Esophagus squamous epithelium (tissue), 5 donors: ENCODE measurements around the gene DYNLRB1. TPM values are rescaled to one million over a fixed set of nuclear protein-coding genes. Genes with fewer than 3 reads are reported as not detected.

Experiments
- DNase-seq: peaks from one replicate; lab custom pipeline; 2025; lab: John Stamatoyannopoulos, UW
- H3K27ac ChIP-seq, 4 donors: fragments of 200-600 bp; sonication (generic); one replicate each; pipeline ENCODE4 v1.5.1; 2016 to 2019; ENCODE audit warnings: mild to moderate bottlenecking in 1 of 4
- H3K27me3 ChIP-seq, 4 donors: fragments of 200-600 bp; sonication (generic); 1 replicate in 3 of 4; 2 replicates in 1 of 4; pipeline versions ENCODE4 v1.5.1 to v1.6.0; 2017 to 2021; ENCODE audit warnings: antibody characterized with exemption in 1 of 4
- H3K36me3 ChIP-seq, 3 donors: fragments of 200-600 bp; sonication (generic); one replicate each; pipeline ENCODE4 v1.5.1; 2016 to 2019
- H3K4me1 ChIP-seq, 3 donors: fragments of 200-600 bp; sonication (generic); one replicate each; pipeline ENCODE4 v1.5.1; 2017 to 2019
- H3K4me3 ChIP-seq, 4 donors: fragments of 200-600 bp; sonication (generic); 1 replicate in 3 of 4; 2 replicates in 1 of 4; pipeline ENCODE4 v1.5.1; 2016 to 2019; ENCODE audit warnings: mild to moderate bottlenecking in 2 of 4, moderate library complexity in 1 of 4
- H3K9me3 ChIP-seq, 3 donors: fragments of 200-600 bp; sonication (generic); one replicate each; pipeline ENCODE4 v1.5.1; 2016 to 2019
- CTCF ChIP-seq, 6 experiments: fragments of 450-650 bp in 4 of 6; fragments of 200-600 bp in 2 of 6; sonication (generic) in 2 of 6; IDR thresholded peaks; one replicate each; pipeline ENCODE4 v1.5.1; 2016 to 2019; ENCODE audit warnings: antibody characterized with exemption in 6 of 6, mild to moderate bottlenecking in 4 of 6, moderate library complexity in 4 of 6
- POLR2A ChIP-seq, 4 donors: fragments of 450-650 bp; IDR thresholded peaks; one replicate each; pipeline ENCODE4 v1.6.1; 2017; ENCODE audit warnings: antibody characterized with exemption in 4 of 4, mild to moderate bottlenecking in 4 of 4, moderate library complexity in 3 of 4
- WGBS, 2 donors: methylation state at CpG; one replicate each; pipeline ENCODE4 v1.1.5; 2018; 5-methylcytosine and 5-hydroxymethylcytosine counted together
- intact Hi-C: fragments of 100-400 bp; cut with DNase I; formaldehyde crosslinking; loops from one replicate; pipeline ENCODE4 v1.15.0; 2022
- total RNA-seq, 4 donors: library from RNA; depleted of rRNA; stranded (reverse); fragments of >200 nt; gene quantifications; one replicate each; pipeline ENCODE4 v1.1.0, GENCODE V29; 2016
- donor health status: DM: yes; HTN: yes; CAD: no.

Gene DYNLRB1
- total RNA-seq, 4 donors from 2014 or later: 77.9 to 108 (median 97.2) TPM

- Histone ChIP-seq H3K4me3 (no peak overlapping the region), H3K9me3 (no peaks in the 10 kb centered on the region), H3K27ac (peak overlapping the region in 2 of 4 donors; percentile 0 to 3), H3K27me3 (no peaks in the 10 kb centered on the region), H3K4me1 (peaks cover 6 to 30% (median 12%) of the 10 kb centered on the region in 3 donors), H3K36me3 (peaks cover 0 to 16% (median 0%) of the 10 kb centered on the region in 3 donors)
- TF ChIP-seq CTCF (IDR thresholded peaks at IDR 0.05): no peak
- TF ChIP-seq POLR2A (IDR thresholded peaks at IDR 0.05): no peak
- intact Hi-C loops: no loop called here
- DNase-seq: no peak
- 71 to 76% methylated on average over 10 of the region's 10 CpGs for WGBS, 2 donors
These were observed 45.4 kb downstream of the DYNLRB1 start for GRCh38 chr20:34561661-34562060.

GRCh38 chr20:34562641-34563040 is 46.4 kb downstream of the DYNLRB1 start:
- intact Hi-C loops: no loop called here
- WGBS, 2 donors: 54 to 65% methylated on average over 4 to 5 of the region's 5 CpGs
- Histone ChIP-seq H3K36me3 (peaks cover 0 to 26% (median 0%) of the 10 kb centered on the region in 3 donors), H3K9me3 (no peaks in the 10 kb centered on the region), H3K27ac (no peak overlapping the region), H3K27me3 (no peaks in the 10 kb centered on the region), H3K4me3 (no peak overlapping the region), H3K4me1 (peaks cover 4 to 24% (median 9%) of the 10 kb centered on the region in 3 donors)
- DNase-seq: no peak
- peak in 1 of 6 experiments; percentile 21 for TF ChIP-seq CTCF (IDR thresholded peaks at IDR 0.05)
- no peak for TF ChIP-seq POLR2A (IDR thresholded peaks at IDR 0.05)

GRCh38 chr20:34564833-34565232 is 48.6 kb downstream of the DYNLRB1 start:
- no peak overlapping the region for H3K27ac ChIP-seq
- intact Hi-C loops: no loop called here
- H3K27me3 ChIP-seq: no peaks in the 10 kb centered on the region
- no peak overlapping the region for H3K4me3 ChIP-seq
- TF ChIP-seq CTCF (IDR thresholded peaks at IDR 0.05) (no peak), POLR2A (IDR thresholded peaks at IDR 0.05) (no peak)
- peaks cover 0 to 3% (median 0%) of the 10 kb centered on the region in 3 donors for H3K4me1 ChIP-seq
- WGBS, 2 donors: 79 to 82% methylated on average over 3 to 5 of the region's 7 CpGs
- DNase-seq: no peak
- peaks cover 0 to 47% (median 0%) of the 10 kb centered on the region in 3 donors for H3K36me3 ChIP-seq
- H3K9me3 ChIP-seq: no peaks in the 10 kb centered on the region

- intact Hi-C loops: no loop called here
- peaks cover 0 to 67% (median 0%) of the 10 kb centered on the region in 3 donors for H3K36me3 ChIP-seq
- TF ChIP-seq POLR2A (IDR thresholded peaks at IDR 0.05) (no peak), CTCF (IDR thresholded peaks at IDR 0.05) (no peak)
- DNase-seq: no peak
- no peaks in the 10 kb centered on the region for H3K27me3 ChIP-seq
- H3K4me3 ChIP-seq: no peak overlapping the region
- no peaks in the 10 kb centered on the region for H3K9me3 ChIP-seq
- H3K27ac ChIP-seq: no peak overlapping the region
- 92 to 93% methylated on average over 4 to 7 of the region's 9 CpGs for WGBS, 2 donors
- H3K4me1 ChIP-seq: no peaks in the 10 kb centered on the region
These were observed 51.0 kb downstream of the DYNLRB1 start for GRCh38 chr20:34566978-34567891.
